Endothelial cell (in vitro differentiated cells): ENCODE data around the gene PGRMC1. TPM values are rescaled to one million over a fixed set of nuclear protein-coding genes. Genes with fewer than 3 reads are reported as not detected.
A peak's percentile ranks its signal among the peaks of the same experiment; 100 is the strongest.

ENCODE experiments used
- DNase-seq: peaks from one replicate; pipeline ENCODE4 v3.0.0; 2021; ENCODE audit warnings: low spot score
- H3K27ac Mint-ChIP-seq: one replicate; pipeline ENCODE4 v1.8.0; 2021; ENCODE audit warnings: mixed read lengths, inconsistent platforms; ENCODE audit not compliant: unreplicated experiment
- H3K27me3 Mint-ChIP-seq: one replicate; pipeline ENCODE4 v1.8.0; 2021; ENCODE audit warnings: mild to moderate bottlenecking, moderate library complexity, mixed read lengths, inconsistent platforms; ENCODE audit not compliant: unreplicated experiment
- H3K36me3 Mint-ChIP-seq: one replicate; pipeline ENCODE4 v1.8.0; 2021; ENCODE audit warnings: mild to moderate bottlenecking, low read depth, mixed read lengths, inconsistent platforms; ENCODE audit not compliant: unreplicated experiment
- H3K4me1 Mint-ChIP-seq: one replicate; pipeline ENCODE4 v1.8.0; 2021; ENCODE audit warnings: mild to moderate bottlenecking, mixed read lengths, inconsistent platforms; ENCODE audit not compliant: unreplicated experiment
- H3K4me3 Mint-ChIP-seq: one replicate; pipeline ENCODE4 v1.8.0; 2021; ENCODE audit warnings: mild to moderate bottlenecking, mixed read lengths, inconsistent platforms; ENCODE audit not compliant: unreplicated experiment
- H3K9me3 Mint-ChIP-seq: one replicate; pipeline ENCODE4 v1.8.0; 2021; ENCODE audit warnings: mixed read lengths, inconsistent platforms; ENCODE audit not compliant: unreplicated experiment
- total RNA-seq: library from RNA; stranded (reverse); fragmentation: NEBNext Ultra II Directional; extraction: Animal tissue kit (Norgen Biotek cat#: 25700); gene quantifications from one replicate; pipeline ENCODE4 v1.2.1, GENCODE V29; 2021; ENCODE audit not compliant: unreplicated experiment
- TF ChIP-seq, protein P1 (sequence below): fragments of 200-600 bp; sonication (generic); IDR thresholded peaks from one replicate; pipeline ENCODE4 v1.5.0; 2021; ENCODE audit warnings: antibody characterized with exemption; ENCODE audit not compliant: unreplicated experiment

PGRMC1 gene
- total RNA-seq, 1 donor from 2014 or later: 153 TPM

DNA sequence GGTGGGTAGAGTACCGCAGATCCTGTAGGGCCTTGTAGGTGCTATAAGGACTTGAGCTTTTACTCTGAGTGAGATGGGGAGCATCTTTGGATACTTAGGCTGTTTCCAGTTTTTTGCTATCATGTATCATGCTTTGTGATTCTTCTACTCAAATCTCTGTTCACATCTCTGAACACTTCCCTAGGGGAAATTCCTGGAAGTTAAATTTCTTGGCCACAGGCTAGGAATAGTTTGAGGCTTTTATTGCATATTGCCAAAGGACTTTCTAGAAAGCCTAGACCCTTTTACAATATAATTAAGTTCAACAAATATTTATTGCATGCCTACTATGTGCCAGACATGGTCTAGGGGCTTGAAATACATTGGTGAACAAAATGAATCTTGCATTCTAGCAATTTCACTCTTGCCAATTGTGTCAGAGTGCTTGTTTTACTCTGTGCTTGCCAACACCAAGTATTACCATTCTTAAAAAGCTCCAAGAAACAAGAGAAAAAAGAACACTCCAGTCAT lies 4.1 kb upstream of the PGRMC1 start:
- H3K27me3 Mint-ChIP-seq: peaks cover 8% of the 10 kb centered on the region
- no peak overlapping the region for H3K27ac Mint-ChIP-seq
- no peak overlapping the region for H3K4me3 Mint-ChIP-seq
- no peak for DNase-seq
- peaks cover under 1% of the 10 kb centered on the region for H3K36me3 Mint-ChIP-seq
- no peaks in the 10 kb centered on the region for H3K9me3 Mint-ChIP-seq
- peaks cover 12% of the 10 kb centered on the region for H3K4me1 Mint-ChIP-seq
- TF ChIP-seq, protein P1, sequence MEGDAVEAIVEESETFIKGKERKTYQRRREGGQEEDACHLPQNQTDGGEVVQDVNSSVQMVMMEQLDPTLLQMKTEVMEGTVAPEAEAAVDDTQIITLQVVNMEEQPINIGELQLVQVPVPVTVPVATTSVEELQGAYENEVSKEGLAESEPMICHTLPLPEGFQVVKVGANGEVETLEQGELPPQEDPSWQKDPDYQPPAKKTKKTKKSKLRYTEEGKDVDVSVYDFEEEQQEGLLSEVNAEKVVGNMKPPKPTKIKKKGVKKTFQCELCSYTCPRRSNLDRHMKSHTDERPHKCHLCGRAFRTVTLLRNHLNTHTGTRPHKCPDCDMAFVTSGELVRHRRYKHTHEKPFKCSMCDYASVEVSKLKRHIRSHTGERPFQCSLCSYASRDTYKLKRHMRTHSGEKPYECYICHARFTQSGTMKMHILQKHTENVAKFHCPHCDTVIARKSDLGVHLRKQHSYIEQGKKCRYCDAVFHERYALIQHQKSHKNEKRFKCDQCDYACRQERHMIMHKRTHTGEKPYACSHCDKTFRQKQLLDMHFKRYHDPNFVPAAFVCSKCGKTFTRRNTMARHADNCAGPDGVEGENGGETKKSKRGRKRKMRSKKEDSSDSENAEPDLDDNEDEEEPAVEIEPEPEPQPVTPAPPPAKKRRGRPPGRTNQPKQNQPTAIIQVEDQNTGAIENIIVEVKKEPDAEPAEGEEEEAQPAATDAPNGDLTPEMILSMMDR: no peak

- TF ChIP-seq, protein P1: no peak
- H3K27me3 Mint-ChIP-seq: peaks cover 7% of the 10 kb centered on the region
- no peak for DNase-seq
- peak overlapping the region; percentile 97 for H3K27ac Mint-ChIP-seq
- H3K4me1 Mint-ChIP-seq: peaks cover 17% of the 10 kb centered on the region
- H3K9me3 Mint-ChIP-seq: no peaks in the 10 kb centered on the region
- peaks cover 4% of the 10 kb centered on the region for H3K36me3 Mint-ChIP-seq
- H3K4me3 Mint-ChIP-seq: peak overlapping the region; percentile 93
These were observed 1.0 kb upstream of the PGRMC1 start for GRCh38 chrX:119235051-119235511.

DNA sequence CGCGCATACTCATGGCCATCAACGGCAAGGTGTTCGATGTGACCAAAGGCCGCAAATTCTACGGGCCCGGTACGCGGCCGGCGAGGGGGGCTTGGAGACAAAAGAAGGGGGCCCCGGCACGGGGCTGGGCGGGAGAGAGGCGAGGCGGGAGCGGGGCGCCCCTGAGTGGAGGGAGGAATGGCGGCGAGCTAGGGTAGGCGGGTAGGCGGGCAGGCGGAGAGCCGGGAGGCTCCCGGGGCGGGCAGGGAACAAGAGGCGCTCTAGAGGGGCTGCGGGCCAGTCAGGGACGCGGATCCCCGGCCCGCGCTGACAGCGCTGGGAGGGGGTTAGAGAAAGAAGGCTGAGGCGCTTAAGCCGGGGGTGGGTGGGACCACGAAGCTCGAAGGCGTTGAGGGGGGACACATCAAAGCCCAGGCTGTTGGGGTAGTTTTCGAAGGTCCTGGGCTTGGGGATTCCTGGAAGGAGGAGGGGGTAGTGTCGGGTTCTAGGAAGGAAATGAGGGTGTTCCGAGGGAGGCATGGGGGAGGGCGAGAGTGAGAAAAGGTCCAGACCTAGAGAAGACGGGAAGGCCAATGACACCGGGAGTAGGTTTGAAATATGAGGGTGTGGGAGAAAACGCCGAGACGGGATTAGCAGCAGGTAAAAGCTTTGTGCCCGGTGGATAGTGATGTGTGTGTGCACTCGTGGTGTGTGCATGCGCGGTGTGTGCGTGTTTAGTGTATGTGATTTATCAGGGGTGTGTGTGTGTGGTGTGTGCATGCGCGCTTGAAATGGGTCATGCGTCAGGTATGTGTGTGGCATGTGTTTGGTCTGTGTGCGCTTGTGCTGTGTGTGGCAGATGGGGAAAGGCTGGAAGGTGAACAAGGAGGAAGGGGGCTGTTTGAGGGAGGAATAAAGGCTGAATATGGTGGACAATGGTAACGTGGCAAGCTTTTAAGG lies 807 bp downstream of the PGRMC1 start:
- TF ChIP-seq, protein P1: no peak
- H3K27me3 Mint-ChIP-seq: peaks cover 3% of the 10 kb centered on the region
- peak overlapping the region; percentile 100 for H3K4me3 Mint-ChIP-seq
- peak; percentile 15 for DNase-seq
- peaks cover 20% of the 10 kb centered on the region for H3K4me1 Mint-ChIP-seq
- peaks cover 4% of the 10 kb centered on the region for H3K36me3 Mint-ChIP-seq
- no peaks in the 10 kb centered on the region for H3K9me3 Mint-ChIP-seq
- H3K27ac Mint-ChIP-seq: peak overlapping the region; percentile 90

DNA sequence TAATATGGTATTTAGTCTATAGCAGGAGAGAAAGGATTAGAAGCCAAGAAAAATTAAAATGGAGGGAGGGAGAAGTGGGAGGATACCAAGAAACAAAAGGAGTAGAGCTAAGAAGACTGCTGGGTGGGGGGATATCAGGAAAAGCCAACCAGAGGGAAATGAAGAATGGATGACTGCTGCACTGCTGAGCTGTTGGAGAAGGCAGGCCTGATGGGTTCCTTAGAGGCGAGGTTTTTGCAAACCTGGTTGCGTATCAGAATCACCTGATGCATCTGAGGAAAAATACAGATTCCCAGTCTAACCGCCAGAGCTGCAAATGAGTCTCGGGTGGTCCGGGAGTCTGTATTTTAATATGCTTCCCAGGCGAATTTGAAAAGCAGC lies 1.5 kb downstream of the PGRMC1 start:
- Mint-ChIP-seq H3K4me1 (peaks cover 24% of the 10 kb centered on the region), H3K36me3 (peaks cover 11% of the 10 kb centered on the region), H3K27ac (peak overlapping the region; percentile 90), H3K4me3 (peak overlapping the region; percentile 100), H3K27me3 (peaks cover 4% of the 10 kb centered on the region), H3K9me3 (no peaks in the 10 kb centered on the region)
- DNase-seq: no peak
- TF ChIP-seq, protein P1: no peak

DNA sequence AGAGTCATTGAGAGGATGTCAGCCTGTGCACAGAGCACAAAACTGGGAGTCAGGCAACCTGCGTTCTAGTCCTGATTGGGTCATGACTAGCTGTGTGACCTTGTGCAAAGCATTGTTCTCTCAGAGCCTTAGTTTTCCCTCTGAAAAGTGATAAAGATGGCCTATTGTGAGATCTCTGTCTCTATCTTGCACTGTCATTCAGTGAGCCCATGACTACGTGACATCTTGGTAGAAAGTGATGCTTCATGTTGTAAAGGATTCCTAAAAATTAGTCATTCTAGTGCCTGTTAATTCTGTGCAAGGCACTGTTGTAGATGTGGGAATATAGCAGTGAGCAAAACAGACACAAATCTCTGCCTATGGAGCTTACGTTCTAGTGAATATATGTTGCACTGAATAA lies 2.5 kb downstream of the PGRMC1 start:
- peaks cover 21% of the 10 kb centered on the region for H3K36me3 Mint-ChIP-seq
- no peak overlapping the region for H3K27ac Mint-ChIP-seq
- H3K4me1 Mint-ChIP-seq: peaks cover 24% of the 10 kb centered on the region
- DNase-seq: no peak
- H3K9me3 Mint-ChIP-seq: no peaks in the 10 kb centered on the region
- H3K27me3 Mint-ChIP-seq: peaks cover 4% of the 10 kb centered on the region
- TF ChIP-seq, protein P1: no peak
- no peak overlapping the region for H3K4me3 Mint-ChIP-seq
